DND-41 (cell line): ENCODE data around the gene LAMA4.

Experiments used
- ATAC-seq: fragments of 200-7000 bp; cut with Tn5 transposase; 3 replicates; pipeline ENCODE4 v1.9.1; 2021; ENCODE audit warnings: low read depth; ENCODE audit not compliant: insufficient read depth
- DNase-seq: peaks from one replicate; pipeline ENCODE4 v3.0.0-alpha.2; 2020
- H2AFZ ChIP-seq: 2 replicates; pipeline ENCODE4 v1.6.0; 2012; ENCODE audit warnings: low read depth, low read length
- H3K27ac ChIP-seq: 2 replicates; pipeline ENCODE4 v1.5.1; 2012; ENCODE audit warnings: low read length, inconsistent platforms
- H3K27me3 ChIP-seq: fragments of 200-600 bp; sonication (generic); 2 replicates; pipeline ENCODE4 v1.6.0; 2012; ENCODE audit warnings: low read length, mild to moderate bottlenecking, inconsistent platforms; ENCODE audit not compliant: insufficient read depth, poor library complexity
- H3K36me3 ChIP-seq: 2 replicates; pipeline ENCODE4 v1.5.1; 2012; ENCODE audit warnings: low read length, inconsistent platforms; ENCODE audit not compliant: insufficient read depth
- H3K4me1 ChIP-seq: 2 replicates; pipeline ENCODE4 v1.5.1; 2012; ENCODE audit warnings: mild to moderate bottlenecking, low read length; ENCODE audit not compliant: insufficient read depth
- H3K4me2 ChIP-seq: 2 replicates; pipeline ENCODE4 v1.6.0; 2012; ENCODE audit warnings: mild to moderate bottlenecking, moderate library complexity, low read length, inconsistent platforms; ENCODE audit not compliant: insufficient read depth
- H3K4me3 ChIP-seq, 2 experiments: fragments of 200-600 bp in 1 of 2; shearing (Covaris generic) in 1 of 2; 2 replicates each; pipeline ENCODE4 v1.5.1; 2012 to 2016; ENCODE audit warnings: inconsistent platforms in 2 of 2, low read length in 2 of 2, mild to moderate bottlenecking in 2 of 2, low read depth in 1 of 2, moderate library complexity in 1 of 2
- H3K79me2 ChIP-seq: 2 replicates; pipeline ENCODE4 v1.6.0; 2012; ENCODE audit warnings: low read length, inconsistent platforms; ENCODE audit not compliant: insufficient read depth
- H3K9ac ChIP-seq: 2 replicates; pipeline ENCODE4 v1.6.0; 2012; ENCODE audit warnings: low read depth, mild to moderate bottlenecking, inconsistent platforms, low read length, moderate library complexity
- H3K9me3 ChIP-seq: 2 replicates; pipeline ENCODE4 v1.5.1; 2012; ENCODE audit warnings: low read length, moderate library complexity, mild to moderate bottlenecking, inconsistent platforms; ENCODE audit not compliant: insufficient read depth, severe bottlenecking
- H4K20me1 ChIP-seq: 2 replicates; pipeline ENCODE4 v1.6.0; 2012; ENCODE audit warnings: low read length; ENCODE audit not compliant: insufficient read depth
- EZH2 ChIP-seq: IDR thresholded peaks from 3 replicates; pipeline ENCODE4 v1.6.1; 2012; ENCODE audit warnings: borderline replicate concordance, low read depth, mild to moderate bottlenecking, moderate library complexity, low read length, inconsistent platforms; ENCODE audit not compliant: severe bottlenecking
- TF ChIP-seq, protein P1 (sequence below): IDR thresholded peaks from 2 replicates; pipeline ENCODE4 v1.5.1; 2012; ENCODE audit warnings: borderline replicate concordance, low read length, moderate library complexity, mild to moderate bottlenecking; ENCODE audit not compliant: poor library complexity, severe bottlenecking; ENCODE audit errors: extremely low read depth

The LAMA4 gene

DNA sequence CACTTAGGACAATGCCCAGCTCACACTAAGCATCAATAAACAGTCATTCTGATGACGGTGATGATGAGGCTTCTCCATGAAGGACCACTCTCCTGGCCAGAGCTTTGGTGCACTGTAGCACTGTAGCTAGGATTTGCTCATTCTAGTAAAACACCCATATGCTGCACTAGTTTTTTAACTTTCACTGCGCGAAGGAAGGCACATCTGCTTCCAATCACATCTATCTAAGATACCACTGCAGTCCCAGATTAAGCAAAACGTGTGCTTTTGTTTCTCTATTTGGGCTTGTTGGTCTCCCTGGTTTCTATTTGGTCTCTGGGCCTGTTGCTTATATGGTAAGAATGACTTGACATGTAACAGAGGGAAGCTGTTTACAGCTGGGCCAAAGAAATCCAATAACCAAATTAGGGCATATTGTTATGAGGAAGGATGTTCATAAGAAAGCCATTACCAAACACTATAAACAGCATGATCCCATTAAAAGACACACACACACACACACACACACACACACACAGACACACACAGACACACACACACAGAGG is 104.6 kb downstream of the LAMA4 start:
- no peak overlapping the region for H3K27ac ChIP-seq
- H3K9me3 ChIP-seq, result no peaks in the 10 kb centered on the region
- no peak overlapping the region for H2AFZ ChIP-seq
- no peaks in the 10 kb centered on the region for H3K4me1 ChIP-seq
- no peak overlapping the region for H3K4me3 ChIP-seq
- no peaks in the 10 kb centered on the region for H3K79me2 ChIP-seq
- no peak overlapping the region for H3K9ac ChIP-seq
- TF ChIP-seq, protein P1, sequence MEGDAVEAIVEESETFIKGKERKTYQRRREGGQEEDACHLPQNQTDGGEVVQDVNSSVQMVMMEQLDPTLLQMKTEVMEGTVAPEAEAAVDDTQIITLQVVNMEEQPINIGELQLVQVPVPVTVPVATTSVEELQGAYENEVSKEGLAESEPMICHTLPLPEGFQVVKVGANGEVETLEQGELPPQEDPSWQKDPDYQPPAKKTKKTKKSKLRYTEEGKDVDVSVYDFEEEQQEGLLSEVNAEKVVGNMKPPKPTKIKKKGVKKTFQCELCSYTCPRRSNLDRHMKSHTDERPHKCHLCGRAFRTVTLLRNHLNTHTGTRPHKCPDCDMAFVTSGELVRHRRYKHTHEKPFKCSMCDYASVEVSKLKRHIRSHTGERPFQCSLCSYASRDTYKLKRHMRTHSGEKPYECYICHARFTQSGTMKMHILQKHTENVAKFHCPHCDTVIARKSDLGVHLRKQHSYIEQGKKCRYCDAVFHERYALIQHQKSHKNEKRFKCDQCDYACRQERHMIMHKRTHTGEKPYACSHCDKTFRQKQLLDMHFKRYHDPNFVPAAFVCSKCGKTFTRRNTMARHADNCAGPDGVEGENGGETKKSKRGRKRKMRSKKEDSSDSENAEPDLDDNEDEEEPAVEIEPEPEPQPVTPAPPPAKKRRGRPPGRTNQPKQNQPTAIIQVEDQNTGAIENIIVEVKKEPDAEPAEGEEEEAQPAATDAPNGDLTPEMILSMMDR, result no peak
- no peak for TF ChIP-seq EZH2
- ATAC-seq (no peak), DNase-seq (no peak)
- no peaks in the 10 kb centered on the region for H4K20me1 ChIP-seq
- H3K27me3 ChIP-seq, result peaks cover 8% of the 10 kb centered on the region
- no peaks in the 10 kb centered on the region for H3K36me3 ChIP-seq
- no peak overlapping the region for H3K4me2 ChIP-seq

- TF ChIP-seq, protein P1, result no peak
- TF ChIP-seq EZH2, result no peak
- Histone ChIP-seq H3K27ac (no peak overlapping the region), H3K9me3 (no peaks in the 10 kb centered on the region), H3K4me3 (no peak overlapping the region), H4K20me1 (no peaks in the 10 kb centered on the region), H3K9ac (no peak overlapping the region), H3K36me3 (no peaks in the 10 kb centered on the region), H2AFZ (no peak overlapping the region), H3K27me3 (peaks cover 8% of the 10 kb centered on the region), H3K4me1 (no peaks in the 10 kb centered on the region), H3K79me2 (no peaks in the 10 kb centered on the region), H3K4me2 (no peak overlapping the region)
- DNase-seq (no peak), ATAC-seq (no peak)
Measured at GRCh38 chr6:112149236-112149635, 105.1 kb downstream of the LAMA4 start.

DNA sequence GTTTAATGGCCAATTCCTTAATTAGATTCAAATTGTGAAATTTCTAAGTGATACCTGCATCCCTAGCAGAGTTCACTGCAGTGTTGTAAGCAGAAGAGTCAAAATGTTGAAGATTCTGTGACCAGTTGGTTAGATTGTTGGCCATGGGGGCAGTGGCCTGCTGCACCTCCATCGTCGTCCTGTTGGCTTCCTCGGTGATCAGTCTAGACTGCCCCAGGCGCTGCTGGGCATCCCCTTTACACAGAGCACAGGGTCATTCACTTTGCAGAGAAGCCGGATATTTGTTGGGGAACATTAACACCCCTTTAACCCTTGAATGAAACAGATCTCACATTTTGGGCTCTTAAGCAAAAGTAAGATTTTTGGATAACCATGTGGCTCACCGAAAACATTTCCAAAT is 106.3 kb downstream of the LAMA4 start:
- Histone ChIP-seq H3K27ac (no peak overlapping the region), H3K4me1 (no peaks in the 10 kb centered on the region), H3K9me3 (no peaks in the 10 kb centered on the region), H3K79me2 (no peaks in the 10 kb centered on the region), H3K36me3 (no peaks in the 10 kb centered on the region), H2AFZ (no peak overlapping the region), H3K4me3 (no peak overlapping the region), H3K4me2 (no peak overlapping the region), H4K20me1 (no peaks in the 10 kb centered on the region), H3K9ac (no peak overlapping the region), H3K27me3 (peaks cover 8% of the 10 kb centered on the region)
- no peak for DNase-seq
- TF ChIP-seq EZH2, result no peak
- TF ChIP-seq, protein P1, result no peak
- ATAC-seq, result no peak

GRCh38 chr6:112145080-112145573 is 109.2 kb downstream of the LAMA4 start:
- Histone ChIP-seq H3K4me3 (no peak overlapping the region), H2AFZ (no peak overlapping the region), H3K36me3 (no peaks in the 10 kb centered on the region), H3K9me3 (no peaks in the 10 kb centered on the region), H3K27me3 (no peaks in the 10 kb centered on the region), H4K20me1 (no peaks in the 10 kb centered on the region), H3K9ac (no peak overlapping the region), H3K4me2 (no peak overlapping the region), H3K79me2 (no peaks in the 10 kb centered on the region), H3K4me1 (no peaks in the 10 kb centered on the region), H3K27ac (no peak overlapping the region)
- DNase-seq (no peak), ATAC-seq (no peak)
- TF ChIP-seq EZH2, result no peak
- TF ChIP-seq, protein P1, result no peak
